ENCODE measurements around the gene AMDHD2. TPM values are rescaled to one million over a fixed set of nuclear protein-coding genes. Genes with fewer than 3 reads are reported as not detected.

AMDHD2 gene
- polyA plus RNA-seq, 3 donors from 2014 or later, result 13.7 to 18.6 (median 13.9) TPM

DNA sequence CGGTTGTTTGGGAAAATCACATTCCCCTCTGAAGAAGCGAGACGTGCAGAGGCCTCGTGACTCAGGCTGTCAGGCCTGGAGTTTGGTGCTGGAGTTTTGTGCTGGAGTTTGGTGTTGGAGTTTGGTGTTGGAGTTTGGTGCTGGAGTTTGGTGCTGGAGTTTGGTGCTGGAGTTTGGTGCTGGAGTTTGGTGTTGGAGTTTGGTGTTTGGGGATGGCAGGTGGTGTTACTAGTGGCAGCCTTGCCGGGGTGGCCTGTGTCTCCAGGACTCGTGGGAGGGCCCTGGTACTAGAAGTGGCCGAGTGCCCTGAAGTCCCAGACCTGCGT lies 32.7 kb upstream of the AMDHD2 start:
- no peak for DNase-seq
- Mint-ChIP-seq H3K27ac (peak overlapping the region; percentile 51 to 94 (median 90)), H3K9me3 (no peaks in the 10 kb centered on the region), H3K4me1 (peaks cover 27 to 30% of the 10 kb centered on the region in 2 donors), H3K27me3 (ENCODE audit: low read depth in 3 of 3) (peaks cover 0 to 6% (median 0%) of the 10 kb centered on the region in 3 donors), H3K4me3 (peak overlapping the region; percentile 71 to 85 (median 82)), H3K36me3 (no peaks in the 10 kb centered on the region)

DNA sequence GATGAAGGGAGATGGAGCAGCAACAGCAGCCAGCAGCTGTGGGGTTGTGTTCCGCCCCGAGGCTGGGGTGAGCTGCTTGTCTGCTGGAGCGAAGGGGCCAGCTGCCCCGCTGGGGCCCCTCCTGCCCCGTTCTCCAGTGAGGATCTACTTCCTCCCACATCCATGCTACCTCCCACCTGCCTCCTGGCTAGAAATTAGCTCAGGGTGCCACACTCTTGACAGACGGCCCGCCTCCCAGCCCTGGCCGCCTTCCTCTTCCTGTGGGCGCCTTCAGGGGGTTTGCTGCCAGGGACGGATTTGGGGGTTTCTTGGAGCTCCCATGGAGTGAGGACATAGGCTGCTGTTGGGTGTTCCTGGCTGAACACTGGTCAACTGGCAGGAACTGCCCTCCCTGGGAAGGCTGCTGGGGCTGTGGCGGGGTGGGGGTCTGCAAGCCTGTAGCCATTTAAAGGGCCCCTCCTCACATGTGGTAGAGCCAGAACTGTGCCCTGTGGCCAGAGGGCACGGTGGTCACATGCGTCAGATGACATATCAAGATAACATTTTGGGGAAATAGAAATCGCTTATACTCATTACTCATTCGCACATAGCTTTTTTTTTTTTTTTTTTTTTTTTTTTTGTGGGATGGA lies 32.2 kb upstream of the AMDHD2 start:
- DNase-seq, result no peak
- Mint-ChIP-seq H3K4me1 (peaks cover 27 to 30% of the 10 kb centered on the region in 2 donors), H3K27me3 (ENCODE audit: low read depth in 3 of 3) (peaks cover 0 to 6% (median 0%) of the 10 kb centered on the region in 3 donors), H3K36me3 (no peaks in the 10 kb centered on the region), H3K9me3 (no peaks in the 10 kb centered on the region), H3K27ac (peak overlapping the region in 3 of 6 donors; percentile 53 to 89 (median 74)), H3K4me3 (no peak overlapping the region)

DNA sequence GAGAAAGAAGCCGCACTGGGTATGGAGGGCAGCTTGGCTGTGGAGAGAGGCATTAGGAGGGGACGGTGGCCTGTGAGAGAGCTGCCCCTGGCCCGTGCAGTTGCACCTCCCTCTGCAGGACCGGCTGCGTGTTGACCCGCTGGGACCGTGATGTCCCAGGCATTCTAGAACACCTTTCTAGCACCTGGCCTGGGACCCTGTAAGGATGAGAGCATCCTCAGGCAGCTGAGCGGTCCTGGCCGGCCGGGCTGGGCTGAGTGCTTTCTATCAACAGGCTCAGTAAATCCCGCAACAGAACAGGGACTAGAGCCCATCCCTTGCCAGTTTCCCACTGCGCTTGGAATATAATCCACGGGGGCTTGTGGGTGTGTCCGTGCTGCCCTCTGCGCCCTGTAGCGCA lies 30.6 kb upstream of the AMDHD2 start:
- DNase-seq, result no peak
- Mint-ChIP-seq H3K4me3 (peak overlapping the region in 1 of 5 donors; percentile 33), H3K27me3 (ENCODE audit: low read depth in 3 of 3) (peaks cover 0 to 6% (median 0%) of the 10 kb centered on the region in 3 donors), H3K27ac (no peak overlapping the region), H3K36me3 (no peaks in the 10 kb centered on the region), H3K9me3 (no peaks in the 10 kb centered on the region), H3K4me1 (peaks cover 25 to 30% of the 10 kb centered on the region in 2 donors)

DNA sequence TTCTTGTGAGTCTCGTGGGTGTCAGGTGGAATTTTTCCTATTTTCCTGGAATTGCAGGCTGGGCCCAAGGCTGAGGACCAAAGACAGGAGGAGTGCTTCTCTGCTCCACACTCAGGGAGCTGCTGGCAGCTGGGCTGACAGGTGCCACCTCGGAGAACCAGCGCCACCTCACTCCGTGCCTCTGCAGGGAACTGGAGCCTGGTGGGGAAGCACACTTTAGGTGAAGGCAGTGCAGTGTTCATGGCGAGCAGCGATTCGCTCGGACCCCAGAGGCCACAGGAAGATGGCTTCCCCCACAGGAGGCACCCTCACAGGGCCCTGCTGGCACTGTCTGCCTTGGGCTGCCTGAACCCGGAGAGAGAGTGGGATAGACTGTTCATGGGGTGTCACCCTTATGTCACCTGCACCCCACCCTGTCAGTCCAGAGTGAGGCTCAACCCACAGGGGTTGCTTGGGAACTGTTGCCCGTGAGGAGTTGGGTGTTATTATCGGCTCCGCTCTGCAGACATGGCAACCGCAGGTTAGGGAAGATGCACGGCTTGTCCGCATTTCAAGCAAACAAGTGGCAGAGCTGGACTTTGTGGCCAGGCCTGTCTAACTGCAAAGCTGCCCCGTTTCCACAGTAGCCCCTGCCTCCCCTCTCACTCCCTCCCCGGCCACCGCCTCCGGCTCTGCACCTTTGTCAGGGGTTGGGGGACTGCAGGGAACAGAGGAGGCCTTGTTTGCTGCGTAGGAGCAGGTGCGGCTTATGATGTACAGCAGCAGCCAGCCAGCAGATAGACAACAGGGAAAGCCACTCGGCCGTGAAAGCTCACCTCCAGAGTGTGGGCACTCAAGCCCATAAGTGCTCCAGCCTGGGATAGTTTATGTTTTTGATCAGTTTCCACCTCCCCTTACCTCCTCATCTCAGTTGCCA lies 29.7 kb upstream of the AMDHD2 start:
- no peak for DNase-seq
- H3K4me1 Mint-ChIP-seq, result peaks cover 22 to 25% of the 10 kb centered on the region in 2 donors
- H3K27me3 Mint-ChIP-seq (ENCODE audit: low read depth in 3 of 3), result peaks cover 0 to 2% (median 0%) of the 10 kb centered on the region in 3 donors
- H3K9me3 Mint-ChIP-seq, result no peaks in the 10 kb centered on the region
- H3K27ac Mint-ChIP-seq, result no peak overlapping the region
- H3K4me3 Mint-ChIP-seq, result no peak overlapping the region
- no peaks in the 10 kb centered on the region for H3K36me3 Mint-ChIP-seq

DNA sequence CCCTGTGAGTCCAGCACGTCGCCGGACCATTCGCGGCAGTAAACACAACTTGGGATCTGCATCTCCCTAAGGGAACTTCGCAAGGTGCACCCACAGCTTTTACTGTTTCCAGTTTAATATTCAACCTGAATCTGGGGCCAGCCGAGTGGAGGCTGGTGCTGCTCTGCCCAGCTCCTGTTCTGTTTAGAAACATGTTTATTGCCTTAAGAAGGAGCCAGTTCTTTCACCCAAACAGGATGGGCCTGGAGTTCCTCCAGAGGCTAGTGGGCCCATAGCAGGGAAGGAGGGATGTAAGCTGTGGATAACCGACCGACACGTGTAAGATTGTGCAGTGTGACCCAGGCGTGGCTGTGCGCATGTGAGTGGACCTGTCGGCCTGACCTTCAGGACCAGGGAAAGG lies 27.9 kb upstream of the AMDHD2 start:
- no peaks in the 10 kb centered on the region for H3K36me3 Mint-ChIP-seq
- peaks cover 7 to 11% of the 10 kb centered on the region in 2 donors for H3K4me1 Mint-ChIP-seq

DNA sequence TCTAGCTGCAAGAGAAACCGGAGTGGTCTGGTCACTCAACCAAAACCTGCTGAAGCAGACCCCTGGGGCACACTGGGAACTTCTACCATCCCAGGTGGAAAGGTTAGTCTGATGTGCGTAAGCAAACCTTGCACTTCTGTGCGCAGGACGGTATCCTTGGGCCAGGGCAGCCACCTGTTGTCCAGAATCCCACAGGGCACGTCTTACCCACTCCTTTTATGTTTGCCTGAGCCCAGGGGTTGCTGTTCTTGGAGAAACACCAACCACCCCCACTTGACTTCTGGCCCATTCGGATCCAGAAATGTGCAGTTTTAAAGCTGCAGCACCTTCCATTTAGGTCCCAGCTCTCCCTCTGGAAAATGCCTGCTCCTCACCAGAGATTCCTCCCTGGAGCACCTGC lies 26.6 kb upstream of the AMDHD2 start:
- no peak for DNase-seq
- Mint-ChIP-seq H3K27ac (no peak overlapping the region), H3K27me3 (ENCODE audit: low read depth in 3 of 3) (no peaks in the 10 kb centered on the region), H3K4me1 (no peaks in the 10 kb centered on the region), H3K4me3 (no peak overlapping the region), H3K9me3 (no peaks in the 10 kb centered on the region), H3K36me3 (peaks cover 3 to 6% (median 6%) of the 10 kb centered on the region in 3 donors)

More for the DNA sequence above, 27.9 kb upstream of the AMDHD2 start:
- DNase-seq, result no peak
- H3K4me3 Mint-ChIP-seq, result no peak overlapping the region
- no peaks in the 10 kb centered on the region for H3K9me3 Mint-ChIP-seq
- H3K27ac Mint-ChIP-seq, result no peak overlapping the region
- no peaks in the 10 kb centered on the region for H3K27me3 Mint-ChIP-seq (ENCODE audit: low read depth in 3 of 3)

DNA sequence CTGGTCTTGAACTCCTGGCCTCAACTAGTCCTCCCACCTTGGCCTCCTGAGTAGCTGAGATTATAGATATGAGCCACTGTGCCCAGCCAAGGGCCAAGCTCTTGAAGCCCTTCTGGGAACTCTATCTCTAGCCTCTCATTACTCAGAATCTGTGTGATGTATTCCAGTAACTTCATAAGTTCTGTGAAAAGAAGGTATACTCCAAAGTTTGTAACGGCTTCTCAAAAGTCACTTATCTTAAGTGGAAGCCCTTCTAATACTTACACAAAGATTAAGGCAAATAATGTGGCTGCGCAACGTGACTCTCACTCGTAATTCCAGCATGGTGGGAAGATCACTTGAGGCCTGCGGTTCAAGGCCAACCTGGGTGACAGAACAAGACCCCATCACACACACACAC lies 25.6 kb upstream of the AMDHD2 start:
- H3K27me3 Mint-ChIP-seq (ENCODE audit: low read depth in 3 of 3), result no peaks in the 10 kb centered on the region
- H3K4me1 Mint-ChIP-seq, result no peaks in the 10 kb centered on the region
- H3K4me3 Mint-ChIP-seq, result no peak overlapping the region
- H3K9me3 Mint-ChIP-seq, result no peaks in the 10 kb centered on the region
- no peak overlapping the region for H3K27ac Mint-ChIP-seq
- DNase-seq, result no peak
- peaks cover 3 to 6% (median 6%) of the 10 kb centered on the region in 3 donors for H3K36me3 Mint-ChIP-seq

DNA sequence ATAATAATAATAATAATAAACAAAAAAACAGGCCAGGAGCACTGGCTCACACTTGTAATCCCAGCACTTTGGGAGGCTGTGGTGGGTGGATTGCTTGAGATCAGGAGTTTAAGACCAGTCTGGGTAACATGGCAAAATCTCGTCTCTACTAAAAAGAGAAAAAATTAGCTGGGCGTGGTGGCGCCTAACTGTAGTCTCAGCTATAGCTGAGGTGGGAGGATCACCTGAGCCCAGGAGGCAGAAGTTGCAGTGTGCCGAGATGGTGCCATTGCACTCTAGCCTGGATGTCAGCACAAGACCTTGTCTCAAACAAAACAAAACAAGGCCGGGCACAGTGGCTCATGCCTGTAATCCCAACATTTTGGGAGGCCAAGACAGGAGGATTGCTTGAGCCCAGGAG lies 25.1 kb upstream of the AMDHD2 start:
- Mint-ChIP-seq H3K4me3 (no peak overlapping the region), H3K4me1 (no peaks in the 10 kb centered on the region), H3K9me3 (no peaks in the 10 kb centered on the region), H3K27me3 (ENCODE audit: low read depth in 3 of 3) (no peaks in the 10 kb centered on the region), H3K36me3 (peaks cover 3 to 6% (median 6%) of the 10 kb centered on the region in 3 donors), H3K27ac (no peak overlapping the region)
- DNase-seq, result no peak

DNA sequence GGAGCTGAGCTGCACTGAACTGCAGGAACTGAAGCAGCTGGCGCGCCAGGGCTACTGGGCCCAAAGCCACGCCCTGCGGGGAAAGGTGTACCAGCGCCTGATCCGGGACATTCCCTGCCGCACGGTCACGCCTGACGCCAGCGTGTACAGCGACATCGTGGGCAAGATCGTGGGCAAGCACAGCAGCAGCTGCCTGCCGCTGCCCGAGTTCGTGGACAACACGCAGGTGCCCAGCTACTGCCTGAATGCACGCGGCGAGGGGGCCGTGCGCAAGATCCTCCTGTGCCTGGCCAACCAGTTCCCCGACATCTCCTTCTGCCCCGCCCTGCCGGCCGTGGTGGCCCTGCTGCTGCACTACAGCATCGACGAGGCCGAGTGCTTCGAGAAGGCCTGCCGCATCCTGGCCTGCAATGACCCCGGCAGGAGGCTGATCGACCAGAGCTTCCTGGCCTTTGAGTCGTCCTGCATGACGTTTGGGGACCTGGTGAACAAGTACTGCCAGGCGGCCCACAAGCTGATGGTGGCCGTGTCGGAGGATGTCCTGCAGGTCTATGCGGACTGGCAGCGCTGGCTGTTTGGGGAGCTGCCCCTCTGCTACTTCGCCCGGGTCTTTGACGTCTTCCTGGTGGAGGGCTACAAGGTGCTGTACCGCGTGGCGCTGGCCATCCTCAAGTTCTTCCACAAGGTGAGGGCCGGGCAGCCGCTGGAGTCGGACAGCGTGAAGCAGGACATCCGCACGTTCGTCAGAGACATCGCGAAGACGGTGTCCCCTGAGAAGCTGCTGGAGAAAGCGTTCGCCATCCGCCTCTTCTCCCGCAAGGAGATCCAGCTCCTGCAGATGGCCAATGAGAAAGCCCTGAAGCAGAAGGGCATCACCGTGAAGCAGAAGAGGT lies 23.7 kb upstream of the AMDHD2 start:
- no peak overlapping the region for H3K4me3 Mint-ChIP-seq

DNA sequence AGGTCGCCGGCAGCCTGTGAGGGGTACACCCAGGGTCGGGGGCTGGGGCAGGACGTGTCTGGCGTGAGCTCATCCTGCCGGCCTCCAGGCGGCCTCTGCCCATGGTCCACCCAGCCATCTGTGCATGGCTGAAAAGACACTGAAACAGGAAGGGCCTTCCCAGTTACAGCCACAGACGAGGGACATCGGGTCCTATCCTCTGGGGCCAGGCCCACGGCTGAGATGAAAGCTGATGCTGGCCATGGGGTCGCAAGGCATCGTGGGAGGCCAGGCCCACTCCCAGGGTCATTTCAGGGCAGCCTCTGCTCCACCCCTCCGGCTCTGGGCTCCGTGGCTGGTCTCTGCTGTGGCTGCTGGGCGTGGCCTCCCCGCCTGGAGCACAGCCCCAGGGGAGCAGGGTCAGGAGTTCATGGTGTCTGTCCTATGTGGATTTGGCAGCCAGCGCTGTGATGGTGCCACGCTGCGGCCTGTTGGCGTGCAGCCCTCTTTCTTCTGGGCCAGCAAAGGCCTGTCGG lies 23.0 kb upstream of the AMDHD2 start:
- H3K9me3 Mint-ChIP-seq, result no peaks in the 10 kb centered on the region
- DNase-seq, result no peak
- H3K27me3 Mint-ChIP-seq (ENCODE audit: low read depth in 3 of 3), result peaks cover 0 to 1% (median 0%) of the 10 kb centered on the region in 3 donors
- peaks cover 3 to 6% (median 6%) of the 10 kb centered on the region in 3 donors for H3K36me3 Mint-ChIP-seq
- H3K4me3 Mint-ChIP-seq, result no peak overlapping the region
- H3K27ac Mint-ChIP-seq, result no peak overlapping the region
- no peaks in the 10 kb centered on the region for H3K4me1 Mint-ChIP-seq

More for the DNA sequence above, 23.7 kb upstream of the AMDHD2 start:
- DNase-seq, result no peak
- no peak overlapping the region for H3K27ac Mint-ChIP-seq
- peaks cover 0 to 1% (median 0%) of the 10 kb centered on the region in 3 donors for H3K27me3 Mint-ChIP-seq (ENCODE audit: low read depth in 3 of 3)
- no peaks in the 10 kb centered on the region for H3K9me3 Mint-ChIP-seq
- peaks cover 3 to 6% (median 6%) of the 10 kb centered on the region in 3 donors for H3K36me3 Mint-ChIP-seq
- H3K4me1 Mint-ChIP-seq, result no peaks in the 10 kb centered on the region

DNA sequence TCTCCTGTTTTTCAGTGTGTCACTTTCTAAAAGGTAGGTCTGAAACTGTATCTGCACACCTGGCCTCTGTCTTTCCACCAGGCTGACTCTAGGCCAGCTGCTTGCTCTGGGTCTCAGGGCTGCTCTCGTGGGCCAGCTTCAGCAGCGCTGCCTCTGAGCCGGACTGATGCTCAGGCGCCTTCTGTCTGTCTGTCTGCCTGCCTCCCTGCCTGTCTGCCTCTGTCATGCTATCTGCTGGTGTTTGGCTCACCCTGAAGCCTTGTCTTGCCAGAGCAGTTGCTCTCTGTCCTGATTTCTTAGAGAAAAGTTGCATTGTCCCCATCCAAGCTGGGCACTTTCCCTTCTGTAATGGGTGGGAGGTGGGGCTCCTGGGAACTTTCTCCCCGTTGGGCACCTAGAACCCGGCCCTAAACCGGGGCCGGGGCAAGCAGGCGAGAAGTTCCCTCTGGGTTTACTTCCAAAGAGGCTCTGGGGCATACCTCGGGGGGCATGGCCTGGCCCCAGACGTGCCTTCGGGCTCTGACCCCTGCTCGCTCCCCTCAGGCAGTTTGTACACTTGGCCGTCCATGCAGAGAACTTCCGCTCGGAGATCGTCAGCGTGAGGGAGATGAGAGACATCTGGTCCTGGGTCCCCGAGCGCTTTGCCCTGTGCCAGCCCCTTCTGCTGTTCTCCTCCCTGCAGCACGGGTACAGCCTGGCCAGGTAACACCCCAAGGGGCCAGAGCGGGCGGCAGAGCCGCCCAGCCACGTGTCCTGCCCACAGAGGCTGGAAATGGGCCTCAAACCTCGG lies 22.3 kb upstream of the AMDHD2 start:
- H3K4me3 Mint-ChIP-seq, result no peak overlapping the region
- H3K4me1 Mint-ChIP-seq, result no peaks in the 10 kb centered on the region
- H3K36me3 Mint-ChIP-seq, result peaks cover 3 to 6% (median 6%) of the 10 kb centered on the region in 3 donors
- H3K9me3 Mint-ChIP-seq, result no peaks in the 10 kb centered on the region
- peak overlapping the region in 1 of 6 donors; percentile 66 for H3K27ac Mint-ChIP-seq
- peaks cover 0 to 1% (median 0%) of the 10 kb centered on the region in 3 donors for H3K27me3 Mint-ChIP-seq (ENCODE audit: low read depth in 3 of 3)
- no peak for DNase-seq

DNA sequence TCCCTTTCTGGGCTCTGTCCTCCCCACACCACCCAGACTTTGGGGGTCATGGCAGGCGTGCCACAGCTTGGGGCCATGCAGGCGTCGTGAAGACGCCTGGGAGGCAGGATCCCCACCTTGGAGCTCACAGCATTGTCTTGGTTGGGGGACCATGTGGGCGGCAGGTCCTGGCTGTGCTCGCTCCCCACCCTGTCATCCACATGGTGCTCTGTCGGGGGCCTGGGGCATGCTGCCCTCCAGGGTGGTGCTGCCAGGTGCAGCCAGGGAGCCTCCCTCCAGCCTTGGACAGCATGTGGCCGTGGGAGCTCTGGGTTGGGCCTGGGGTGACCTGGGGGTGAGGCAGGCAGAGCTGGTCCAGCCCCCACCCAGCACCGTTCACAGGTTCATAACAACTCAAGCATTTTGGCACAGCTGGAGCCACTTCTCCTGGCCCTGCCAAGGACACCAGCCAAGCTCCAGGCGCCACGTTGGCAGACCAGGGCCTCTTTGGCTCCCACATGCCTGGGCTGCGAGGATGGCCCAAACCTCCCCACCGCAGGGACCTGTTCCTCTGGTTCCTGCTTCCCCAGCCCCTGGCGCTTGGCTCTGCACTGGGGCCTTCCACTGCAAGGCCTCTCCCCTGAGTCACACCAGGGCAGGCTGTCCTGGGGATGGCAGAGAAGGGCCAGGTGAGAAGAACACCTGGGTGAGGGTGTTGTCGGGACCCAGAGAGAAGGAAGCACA lies 21.5 kb upstream of the AMDHD2 start:
- H3K4me3 Mint-ChIP-seq, result no peak overlapping the region
- peaks cover 3 to 6% (median 6%) of the 10 kb centered on the region in 3 donors for H3K36me3 Mint-ChIP-seq
- no peaks in the 10 kb centered on the region for H3K9me3 Mint-ChIP-seq
- peaks cover 0 to 1% (median 0%) of the 10 kb centered on the region in 3 donors for H3K27me3 Mint-ChIP-seq (ENCODE audit: low read depth in 3 of 3)
- H3K4me1 Mint-ChIP-seq, result no peaks in the 10 kb centered on the region
- DNase-seq, result no peak
- no peak overlapping the region for H3K27ac Mint-ChIP-seq
